Limb (tissue), 2 donors: Measurements from ENCODE around the gene OVAAL.
"Not testable (repeated sequence)": the region's sequence is repeated elsewhere in the genome, so short reads cannot be mapped to it uniquely, and the experiment has no call there.

ENCODE experiments used
- DNase-seq, 2 donors: peaks; one replicate each; pipeline ENCODE4 v3.0.0-alpha.2; 2016; ENCODE audit errors: extremely low spot score in 2 of 2

The OVAAL gene

DNA sequence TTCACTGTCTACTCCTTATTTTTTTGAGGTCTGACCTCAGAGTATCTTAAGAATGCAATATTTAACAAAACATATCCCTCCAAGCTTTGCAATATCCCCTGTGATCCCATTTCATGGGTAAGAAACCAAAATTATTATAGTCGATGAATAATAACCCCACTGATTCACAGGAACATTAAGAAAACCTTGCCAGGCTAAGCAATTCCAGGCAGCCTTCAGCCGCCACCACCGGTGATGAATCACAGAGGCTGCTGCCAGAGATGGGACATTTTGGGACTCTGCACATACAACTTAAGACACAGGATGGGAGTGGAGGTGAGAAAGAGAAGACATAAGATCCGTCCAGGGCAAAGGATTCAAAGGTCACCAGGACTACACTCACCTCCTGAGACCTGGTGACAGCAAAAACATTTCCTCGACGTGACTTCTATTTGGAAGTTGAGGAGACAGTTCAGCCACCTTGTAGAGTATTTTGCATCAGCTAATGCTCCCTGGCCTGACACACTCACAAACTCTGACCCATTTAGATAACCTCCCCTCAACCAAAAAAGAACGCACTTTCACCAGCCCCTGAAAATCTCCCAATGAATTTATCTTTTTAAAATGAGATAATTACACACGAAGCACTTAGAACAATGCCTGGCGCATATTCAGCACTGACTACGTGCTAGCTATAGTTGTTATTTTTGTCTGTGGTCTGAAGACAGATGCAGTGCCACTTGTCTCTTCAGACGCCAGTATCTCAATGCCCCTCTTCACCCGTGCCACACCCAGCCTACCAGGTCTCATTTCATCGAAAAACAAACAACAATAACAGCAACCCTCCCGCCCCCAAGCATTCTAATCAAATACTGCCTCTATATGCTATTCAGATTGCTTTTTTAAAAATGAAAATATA lies 17.8 kb upstream of the OVAAL start:
- DNase-seq = no peak

DNA sequence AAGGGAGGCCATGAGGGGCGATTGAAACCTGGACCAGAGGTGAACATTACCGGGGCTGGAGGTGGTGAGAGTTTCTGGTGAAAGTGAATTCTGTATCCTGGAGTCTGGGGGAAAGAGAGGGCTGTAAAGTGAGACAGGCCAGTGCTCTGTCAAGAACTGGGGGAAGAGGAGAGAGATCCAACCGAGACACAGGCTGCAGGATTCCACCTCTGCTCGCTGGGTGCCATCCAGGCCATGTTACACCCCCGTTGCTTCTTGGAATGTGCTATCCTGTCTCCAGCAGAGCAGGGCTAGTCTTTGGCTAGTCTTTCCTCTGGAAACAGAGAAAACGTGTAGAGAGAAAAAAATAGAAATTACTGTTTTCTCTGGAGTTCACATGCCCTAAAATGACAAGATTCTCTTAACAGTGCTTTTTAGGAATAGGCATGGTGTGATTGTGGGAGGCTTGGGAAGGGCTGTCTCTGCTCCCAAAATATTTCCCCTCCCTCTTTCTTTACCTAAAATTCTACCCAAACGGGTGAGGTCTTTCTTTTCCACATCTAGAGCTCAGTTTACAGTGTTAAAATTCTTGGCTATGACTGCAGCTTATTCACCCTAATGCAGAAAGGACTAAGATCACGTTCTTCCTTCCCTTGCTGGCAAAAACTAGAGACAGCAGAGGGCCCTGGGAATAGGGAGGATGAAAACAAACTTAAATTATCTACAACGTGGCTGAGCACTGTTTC lies 16.5 kb upstream of the OVAAL start:
- DNase-seq = no peak

DNA sequence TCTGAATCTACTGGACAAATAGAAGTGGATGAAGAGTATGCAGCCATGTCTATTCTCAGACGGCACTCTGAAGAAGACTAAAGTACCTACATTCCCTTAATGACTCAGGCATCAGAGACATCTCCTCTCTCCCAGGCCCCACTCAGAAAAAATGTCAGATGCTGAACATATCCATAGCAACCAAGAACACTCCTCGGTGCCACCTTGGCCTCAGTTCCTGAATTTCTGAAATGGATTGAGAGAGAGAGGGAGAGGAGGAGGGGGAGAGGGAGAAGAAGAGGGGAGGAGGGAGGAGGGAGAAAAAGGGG lies 16.0 kb upstream of the OVAAL start:
- peak in 1 of 2 donors; percentile 13 for DNase-seq

DNA sequence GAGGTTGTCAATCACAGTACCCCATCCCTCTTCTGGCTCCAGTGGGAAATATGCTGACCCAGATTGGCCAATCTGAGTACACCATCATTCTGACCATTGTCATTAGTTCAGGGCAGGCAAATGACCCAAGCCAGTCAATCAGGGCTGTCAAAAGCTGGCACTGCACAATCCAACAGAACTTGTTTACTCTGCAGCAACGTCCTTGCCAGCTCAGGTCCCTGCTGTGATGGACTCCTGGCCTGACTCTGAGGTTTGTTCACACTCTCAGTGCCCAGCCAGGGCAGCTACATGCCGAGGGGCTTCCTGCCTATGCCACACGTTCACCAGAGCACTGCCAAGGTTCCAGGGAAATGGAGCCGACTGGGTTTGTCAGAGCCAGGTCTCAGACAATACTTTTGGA lies 14.7 kb upstream of the OVAAL start:
- no peak for DNase-seq

DNA sequence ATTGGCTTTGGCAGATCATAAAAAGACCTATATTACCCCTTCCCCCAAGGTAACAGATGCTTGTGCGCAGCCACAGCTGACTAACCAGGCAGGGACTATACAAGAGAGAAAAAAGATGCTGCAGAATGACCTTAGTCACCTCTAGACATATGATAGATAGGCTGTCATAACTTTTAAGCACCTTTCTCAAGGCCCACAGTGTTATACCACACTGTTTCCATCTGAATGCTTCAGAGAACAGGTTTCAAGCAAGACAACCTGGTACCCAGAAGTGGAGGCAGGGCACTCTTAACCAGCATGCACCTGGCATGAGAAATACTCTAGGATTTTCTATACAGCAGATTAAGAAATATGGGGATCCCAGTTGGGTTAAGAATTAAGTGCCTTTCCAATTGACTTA lies 12.8 kb upstream of the OVAAL start:
- no peak for DNase-seq

DNA sequence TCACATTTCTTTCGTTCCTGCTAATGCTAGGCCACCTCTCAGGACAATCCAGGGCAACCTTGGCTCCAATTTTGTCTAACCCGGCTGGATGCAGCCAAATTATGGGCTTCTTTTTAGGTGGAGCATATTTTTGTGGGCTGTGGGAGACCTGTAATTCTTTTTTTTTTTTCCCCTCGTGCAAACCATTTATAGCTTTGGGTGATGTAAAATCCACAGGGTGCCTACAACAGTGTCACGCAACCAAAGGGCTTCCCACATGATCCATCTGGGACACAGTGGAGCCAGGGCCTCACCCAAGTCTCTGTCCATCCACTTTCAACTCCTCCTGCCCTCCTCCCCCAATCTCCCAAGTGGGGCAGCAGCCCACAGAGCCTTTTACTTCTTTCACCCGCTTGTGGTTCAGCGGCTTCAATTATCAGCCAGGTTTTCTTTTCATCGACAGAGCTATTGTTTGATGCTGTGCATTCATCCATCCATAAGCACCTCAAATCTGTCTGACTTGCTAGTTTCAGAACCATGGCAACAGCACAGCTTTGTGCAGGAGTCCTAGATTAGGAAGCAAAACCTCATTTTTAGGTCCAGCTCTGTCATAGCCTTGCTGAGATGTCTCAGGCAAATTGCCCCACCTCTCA lies 10.0 kb upstream of the OVAAL start:
- no peak for DNase-seq

DNA sequence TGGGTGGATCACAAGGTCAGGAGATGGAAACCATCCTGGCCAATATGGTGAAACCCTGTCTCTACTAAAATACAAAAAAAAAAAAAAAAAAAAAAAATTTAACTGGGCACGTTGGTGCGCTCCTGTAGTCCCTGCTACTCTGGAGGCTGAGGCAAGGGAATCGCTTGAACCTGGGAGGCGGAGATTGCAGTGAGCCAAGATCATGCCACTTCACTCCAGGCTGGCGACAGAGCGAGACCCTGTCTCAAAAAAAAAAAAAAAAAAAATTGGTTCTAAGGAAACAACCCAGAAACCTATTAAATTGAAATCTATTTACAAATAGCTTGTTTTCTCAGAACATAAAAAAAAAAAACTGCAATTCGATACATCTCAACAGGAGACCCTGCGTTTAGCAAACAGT lies 9.0 kb upstream of the OVAAL start:
- not testable (repeated sequence) for DNase-seq

DNA sequence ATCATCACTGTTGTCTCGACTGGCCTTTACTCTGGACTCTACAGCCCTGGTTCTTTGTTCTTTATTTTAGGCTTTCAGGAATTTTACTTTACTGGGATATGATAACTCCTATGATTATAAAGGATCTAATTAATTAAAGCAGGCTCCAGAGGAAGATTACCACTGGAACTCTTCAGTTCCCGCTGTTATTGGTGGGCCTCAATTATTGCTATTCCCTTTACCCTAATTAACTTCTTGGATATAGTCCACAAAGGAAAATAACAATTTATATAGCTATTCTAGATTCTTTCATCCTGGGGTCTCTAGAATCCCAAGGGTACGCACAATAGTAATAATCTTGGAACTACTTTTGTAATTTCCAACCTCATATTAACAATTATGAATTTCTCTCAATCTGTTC lies 8.5 kb upstream of the OVAAL start:
- DNase-seq = no peak

DNA sequence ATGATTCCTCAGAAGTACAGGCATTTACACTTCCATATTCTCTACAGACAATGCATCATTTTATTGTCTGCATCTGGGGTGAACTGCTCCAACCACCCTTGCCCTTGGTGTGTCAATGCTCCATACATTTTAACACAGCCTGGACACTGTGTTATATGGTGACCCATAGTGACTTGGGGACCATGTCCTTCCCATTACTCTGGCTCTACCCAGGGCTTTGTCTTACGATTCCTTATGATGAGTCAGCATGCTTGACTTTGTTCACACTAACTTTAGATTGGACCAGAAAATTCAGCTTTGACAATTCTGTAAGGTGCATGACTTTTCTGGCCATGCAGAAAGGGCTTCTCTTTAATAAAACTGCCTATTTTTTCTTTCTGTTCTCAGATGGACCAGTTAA lies 6.8 kb upstream of the OVAAL start:
- no peak for DNase-seq

DNA sequence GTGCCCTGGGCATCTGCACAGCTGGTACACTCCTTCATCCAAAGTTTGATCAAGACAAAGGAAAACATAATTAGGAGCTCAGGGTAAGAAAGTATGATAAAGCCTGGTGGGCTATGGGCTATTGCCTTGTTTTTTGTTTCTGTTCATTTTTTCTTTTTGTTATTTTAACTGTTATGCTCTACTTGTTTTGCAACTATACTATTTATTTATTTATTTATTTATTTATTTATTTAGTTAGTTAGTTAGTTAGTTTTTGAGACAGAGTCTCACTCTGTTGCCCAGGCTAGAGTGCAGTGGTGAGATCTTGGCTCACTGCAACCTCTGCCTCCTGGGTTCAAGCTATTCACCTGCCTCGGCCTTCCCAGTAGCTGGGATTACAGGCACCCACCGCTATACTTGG lies 5.7 kb upstream of the OVAAL start:
- DNase-seq = not testable (repeated sequence)

DNA sequence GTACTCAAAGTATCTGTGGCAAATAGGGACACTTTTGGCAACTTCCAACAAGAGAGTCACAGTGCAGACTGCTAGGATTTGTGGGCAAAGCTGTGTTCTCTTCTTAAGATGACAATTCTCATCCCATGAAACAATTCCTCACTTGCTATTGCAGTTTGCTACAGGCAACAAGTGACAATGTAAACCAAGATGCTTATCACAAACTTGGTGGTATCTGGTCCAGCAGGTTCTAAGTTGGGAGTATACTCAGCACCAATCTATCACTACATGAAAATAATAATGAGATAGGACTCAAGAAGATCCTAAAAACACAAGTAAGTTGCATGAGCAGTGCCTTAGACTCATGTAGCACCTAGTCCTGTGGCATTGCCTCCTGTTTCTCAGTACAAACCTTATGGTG lies 3.4 kb upstream of the OVAAL start:
- no peak for DNase-seq

DNA sequence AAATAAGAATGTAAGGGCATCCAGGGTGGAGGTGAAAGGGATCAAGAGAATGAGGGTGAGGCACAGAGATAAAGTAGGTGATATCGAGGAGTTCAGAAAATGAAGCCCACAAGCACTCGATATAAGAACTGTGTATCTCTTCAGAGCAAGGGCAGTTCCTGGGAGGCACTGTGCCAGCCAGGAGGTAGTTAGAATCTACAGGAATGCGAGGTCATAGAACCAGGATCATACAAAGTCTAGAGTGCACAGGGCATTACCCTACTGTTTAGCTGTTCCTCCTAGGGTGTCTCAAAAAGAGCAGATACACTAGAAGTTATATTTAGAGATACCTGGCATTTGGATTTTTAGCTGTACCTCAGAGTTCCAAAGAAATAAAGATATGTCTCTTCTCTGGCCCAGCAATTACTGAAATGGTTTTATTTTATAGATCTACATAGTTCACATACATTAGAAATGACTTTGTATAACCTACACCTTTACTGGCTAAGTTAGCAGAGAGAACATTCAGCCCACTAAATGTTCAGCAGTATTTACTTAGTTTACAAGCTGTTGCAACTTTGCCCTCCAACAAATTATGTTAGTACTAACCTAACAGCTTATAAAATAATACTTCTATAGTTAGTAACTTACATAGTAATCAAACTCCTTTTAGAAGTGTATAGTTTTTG lies 1.6 kb downstream of the OVAAL start:
- DNase-seq = no peak

DNA sequence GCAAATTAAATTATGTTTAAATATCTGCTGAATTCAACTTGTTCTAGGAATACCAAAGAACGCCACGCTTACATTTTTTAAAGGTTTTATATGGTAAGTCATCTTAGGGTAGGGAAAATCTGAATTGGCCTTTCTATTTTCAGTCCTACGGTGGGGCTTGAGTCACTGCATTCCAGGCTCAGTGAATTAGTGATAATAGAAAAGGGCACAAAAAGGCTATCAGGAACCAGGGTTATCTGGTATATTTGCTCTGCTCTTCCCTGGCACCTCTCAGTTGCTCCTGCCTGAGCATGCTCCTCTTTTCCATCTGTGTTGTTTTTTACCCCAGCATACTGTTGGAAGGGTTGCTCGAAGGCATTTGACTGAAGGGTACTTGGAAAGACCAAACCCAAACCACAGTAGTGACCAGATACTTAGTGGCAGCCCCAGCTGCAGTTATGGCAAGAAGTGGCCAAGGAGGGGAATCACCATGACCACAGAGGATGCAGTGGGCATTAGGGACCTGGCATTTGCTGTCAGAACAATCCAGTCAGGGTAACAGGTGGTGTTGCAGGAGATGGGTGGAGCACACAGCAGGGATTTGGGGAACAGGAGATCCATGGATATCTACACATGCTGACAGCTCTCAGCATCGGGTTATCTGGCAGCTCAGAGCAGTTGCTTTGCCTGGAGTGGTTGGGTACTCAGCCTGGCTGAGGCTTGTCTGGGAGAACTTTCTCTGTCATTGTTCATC lies 2.3 kb downstream of the OVAAL start:
- DNase-seq = no peak

DNA sequence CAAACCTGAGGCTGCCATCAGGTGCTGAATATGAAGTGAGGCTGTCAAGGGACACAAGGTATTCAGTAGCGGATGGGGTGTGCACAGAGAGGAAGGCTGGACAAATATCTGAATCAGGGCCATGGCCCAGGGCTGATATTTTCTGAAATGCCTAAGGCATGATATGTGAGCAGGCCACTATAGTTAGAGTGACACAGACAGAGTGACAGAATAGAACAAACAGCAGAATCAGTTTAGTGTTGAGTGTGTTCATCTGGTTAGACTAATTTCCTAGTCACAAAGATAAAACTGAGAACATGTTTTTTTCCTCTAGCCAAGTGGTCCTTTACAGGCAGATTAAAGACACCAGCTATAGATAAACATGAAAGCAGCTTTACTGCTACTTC lies 3.9 kb downstream of the OVAAL start:
- no peak for DNase-seq

DNA sequence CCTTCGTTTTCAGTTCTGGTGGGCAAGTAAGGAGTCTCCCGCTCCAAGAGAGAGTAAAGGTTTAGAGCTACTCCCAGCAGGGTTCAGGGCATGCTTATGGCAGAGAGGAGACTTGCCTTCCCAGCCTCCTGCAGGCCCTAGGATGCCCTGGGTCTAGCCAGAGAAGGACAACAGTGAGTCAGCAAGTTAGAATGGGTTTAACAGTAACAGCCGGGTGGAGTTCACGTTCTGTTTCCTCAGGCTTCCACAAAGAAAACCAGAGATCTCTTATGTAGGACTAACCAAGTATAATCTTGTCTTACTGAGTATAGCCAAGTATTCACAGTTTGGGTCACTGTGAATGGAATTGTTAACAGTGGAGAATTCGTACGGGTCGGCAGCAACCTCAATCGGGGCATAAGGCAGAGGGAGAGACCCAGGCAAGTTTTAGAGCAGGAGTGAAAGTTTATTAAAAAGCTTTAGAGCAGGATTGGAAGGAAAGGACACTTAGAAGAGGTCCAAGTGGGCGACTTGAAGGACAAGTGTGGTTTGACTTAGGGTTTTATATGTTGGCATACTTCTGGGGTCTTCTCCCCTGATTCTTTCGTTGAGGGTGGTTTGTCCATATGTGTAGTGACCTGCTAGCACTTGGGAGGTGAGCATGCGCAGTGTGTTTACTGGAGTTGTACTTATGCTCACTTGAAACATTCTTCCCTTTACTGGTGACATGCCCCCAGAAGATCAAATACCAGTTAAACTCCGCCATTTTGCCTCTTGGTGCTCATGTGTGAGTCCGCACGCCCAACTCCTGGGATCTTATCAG lies 4.5 kb downstream of the OVAAL start:
- no peak for DNase-seq

DNA sequence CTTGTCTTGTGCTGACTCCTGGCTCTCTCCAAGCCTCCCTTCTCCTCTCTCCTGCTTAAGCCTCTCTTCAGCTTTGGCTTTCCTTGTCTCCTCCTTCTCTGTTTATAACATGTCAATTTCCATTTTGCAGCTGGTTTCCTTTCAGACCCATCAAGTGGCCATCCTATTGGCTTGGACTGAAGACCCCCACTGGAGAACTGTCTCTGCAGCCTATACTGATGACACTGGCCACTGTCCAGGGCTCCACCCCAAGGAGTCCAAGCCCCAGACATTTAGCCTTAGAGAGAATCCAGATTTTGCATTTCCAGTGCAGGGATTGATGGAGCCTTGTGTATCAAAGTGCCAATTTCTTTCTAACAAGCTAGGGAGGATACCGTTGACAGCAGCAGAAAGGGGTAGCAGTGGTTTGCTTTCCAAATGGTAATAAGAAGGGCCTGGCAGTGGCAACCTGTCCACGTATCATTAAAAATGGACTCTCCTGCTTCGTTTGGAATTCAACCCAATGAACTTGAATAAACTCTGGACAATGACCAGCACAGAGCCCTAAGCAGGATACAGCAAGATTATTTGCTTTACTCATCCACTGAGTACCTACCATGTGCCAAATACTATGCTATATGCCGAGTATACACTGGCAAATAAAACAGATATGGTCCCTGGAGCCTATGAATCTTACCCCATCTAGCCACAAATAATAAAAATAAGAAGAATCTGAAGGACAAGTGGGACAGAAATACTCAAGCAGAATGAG lies 6.5 kb downstream of the OVAAL start:
- no peak for DNase-seq

DNA sequence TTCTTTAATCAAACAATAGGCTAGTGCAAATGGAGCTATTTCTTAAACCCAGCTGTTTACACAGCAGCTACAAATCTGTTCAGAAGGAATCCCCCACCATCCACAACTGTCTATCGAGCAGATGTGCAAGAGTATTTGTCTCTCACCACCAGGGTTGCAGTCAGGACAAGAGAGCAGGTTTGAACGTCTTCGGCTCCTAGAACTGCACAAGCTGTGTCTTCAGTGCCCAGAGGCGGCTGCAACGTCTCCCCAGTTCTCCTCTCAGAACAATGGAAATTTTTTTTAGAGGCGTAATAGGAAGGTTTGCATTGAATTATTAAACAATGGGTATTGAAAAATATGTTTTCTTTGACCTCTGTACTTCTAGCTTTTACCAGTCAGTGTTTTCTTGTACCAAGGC lies 7.3 kb downstream of the OVAAL start:
- DNase-seq = no peak

DNA sequence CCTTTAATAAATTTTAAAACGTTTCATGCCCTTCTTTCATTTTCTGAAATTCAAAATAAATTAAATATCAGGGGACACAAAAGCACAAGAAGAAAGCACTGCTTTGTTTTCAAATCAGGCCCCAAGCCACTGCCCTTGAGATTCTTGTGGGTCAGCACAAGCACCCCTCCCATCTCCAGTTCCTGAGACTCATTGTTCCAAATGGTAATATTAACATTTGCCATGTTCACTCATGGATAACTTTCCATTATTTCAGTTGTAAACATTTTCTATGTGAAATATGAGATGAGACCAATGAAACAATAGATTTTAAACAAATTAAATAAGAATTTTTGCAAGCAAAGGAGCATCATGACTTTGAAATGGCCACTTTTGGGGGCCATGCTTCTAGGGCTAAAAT lies 7.7 kb downstream of the OVAAL start:
- no peak for DNase-seq

DNA sequence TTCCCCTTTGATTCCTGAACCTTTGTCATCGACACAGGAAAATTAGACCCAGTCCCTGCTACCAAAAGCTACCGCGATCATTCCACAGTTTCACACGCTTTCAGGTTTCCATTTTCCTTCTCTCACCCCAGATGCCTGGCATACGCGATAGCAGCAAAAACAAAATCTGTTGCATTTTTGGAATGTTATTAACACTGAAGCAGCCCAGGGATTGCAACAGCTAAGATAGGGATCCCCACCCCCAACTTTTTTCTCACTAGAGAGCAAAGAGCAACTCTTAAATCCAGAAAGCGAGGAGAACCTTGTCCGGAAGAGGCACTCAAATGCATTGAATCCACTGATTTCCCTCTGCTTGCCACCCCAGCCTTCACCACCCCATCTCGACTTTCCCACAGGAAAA lies 8.9 kb downstream of the OVAAL start:
- DNase-seq = no peak

DNA sequence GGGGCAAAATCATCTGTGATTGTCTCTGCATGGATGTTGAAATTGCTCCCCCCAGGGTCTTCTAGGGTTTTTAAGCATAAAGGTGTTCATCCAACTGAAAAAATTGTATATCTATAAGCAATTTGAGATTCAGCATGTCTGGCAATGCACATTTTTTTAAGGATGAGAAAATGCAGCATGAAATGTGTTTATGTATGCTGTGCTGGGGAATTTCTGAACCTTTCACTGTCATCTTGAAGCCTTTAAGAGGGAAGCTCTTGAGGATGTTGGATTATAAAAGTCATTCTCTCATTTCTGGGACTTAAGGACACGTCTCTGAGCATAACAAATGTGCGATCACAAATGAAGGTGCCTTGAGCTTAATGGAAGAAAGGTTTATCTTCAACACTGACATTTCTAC lies 9.4 kb downstream of the OVAAL start:
- DNase-seq = no peak
